Measurements from ENCODE around the gene SLC39A9.

The SLC39A9 gene, protein sequence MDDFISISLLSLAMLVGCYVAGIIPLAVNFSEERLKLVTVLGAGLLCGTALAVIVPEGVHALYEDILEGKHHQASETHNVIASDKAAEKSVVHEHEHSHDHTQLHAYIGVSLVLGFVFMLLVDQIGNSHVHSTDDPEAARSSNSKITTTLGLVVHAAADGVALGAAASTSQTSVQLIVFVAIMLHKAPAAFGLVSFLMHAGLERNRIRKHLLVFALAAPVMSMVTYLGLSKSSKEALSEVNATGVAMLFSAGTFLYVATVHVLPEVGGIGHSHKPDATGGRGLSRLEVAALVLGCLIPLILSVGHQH

DNA sequence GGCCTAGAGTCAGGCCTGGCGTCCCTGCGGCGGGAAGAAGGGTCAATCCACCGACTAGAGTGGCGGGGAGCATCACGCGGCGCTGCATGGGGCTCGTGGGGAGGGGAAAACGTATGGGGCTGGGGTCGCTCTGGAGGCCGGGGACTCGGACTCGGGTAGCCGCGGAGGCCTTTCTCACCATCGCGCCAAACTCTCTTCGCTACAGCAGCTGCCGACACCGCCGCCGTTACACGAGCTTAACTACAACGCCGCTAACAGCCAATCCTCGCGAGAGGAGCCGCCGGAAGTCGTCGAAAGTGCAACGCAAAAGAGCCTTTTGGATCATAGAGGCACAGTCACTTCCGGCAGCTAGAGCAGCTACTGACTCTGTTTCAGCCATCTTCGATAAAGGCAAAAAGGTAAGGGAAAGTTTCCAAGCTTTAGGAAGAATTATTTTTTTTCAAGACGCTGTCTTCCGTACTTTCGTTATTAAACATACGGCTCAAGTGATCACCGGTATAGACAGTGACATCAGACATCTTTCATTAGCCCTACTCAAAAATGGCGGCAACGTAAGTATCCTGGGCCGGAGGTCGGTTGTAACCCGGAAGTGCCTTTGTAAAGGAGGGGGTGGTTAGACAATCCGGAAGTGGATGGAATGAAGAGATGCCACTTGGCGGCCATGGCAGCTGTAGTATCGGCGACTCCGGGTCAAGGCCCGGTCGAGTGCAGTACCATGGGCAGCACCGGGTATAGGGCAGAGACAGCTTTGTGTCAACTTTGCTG, at the start of gene SLC39A9, which contains the start of gene ERH:
TSS of gene SLC39A9 (plus strand) at position 640 of the 765 bp plus-strand sequence. CDS start 678 bp downstream, outside the sequence.
TSS of gene ERH (minus strand) at position 247 of the 765 bp plus-strand sequence. CDS start at position 181, 66 bp downstream.
- peak; percentile 97 for DNase-seq (ENCODE audit: low spot score)

- DNase-seq (ENCODE audit: low spot score), result no peak
These were observed 49.3 kb upstream of the SLC39A9 start for GRCh38 chr14:69349091-69349777.

DNA sequence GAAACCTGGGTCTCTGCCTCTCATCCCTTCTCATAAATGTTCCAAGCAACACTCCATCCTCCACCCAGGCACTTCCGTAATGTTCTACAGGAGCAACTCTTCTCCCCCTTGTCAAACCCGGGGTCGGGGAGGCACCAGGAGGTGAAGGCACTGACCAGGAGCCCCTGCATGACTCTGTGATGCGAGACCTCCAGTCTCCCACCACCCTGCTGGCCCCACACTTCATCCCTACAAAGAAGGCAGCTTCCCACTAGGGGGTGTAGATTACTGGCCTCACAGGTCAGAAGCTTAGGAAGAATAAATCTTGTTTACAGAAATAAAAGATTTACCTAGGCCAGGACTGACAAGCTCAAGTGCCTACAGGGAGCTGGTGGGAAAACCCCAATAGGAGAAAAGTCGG, 47.6 kb upstream of the SLC39A9 start:
- no peak for DNase-seq (ENCODE audit: low spot score)

DNA sequence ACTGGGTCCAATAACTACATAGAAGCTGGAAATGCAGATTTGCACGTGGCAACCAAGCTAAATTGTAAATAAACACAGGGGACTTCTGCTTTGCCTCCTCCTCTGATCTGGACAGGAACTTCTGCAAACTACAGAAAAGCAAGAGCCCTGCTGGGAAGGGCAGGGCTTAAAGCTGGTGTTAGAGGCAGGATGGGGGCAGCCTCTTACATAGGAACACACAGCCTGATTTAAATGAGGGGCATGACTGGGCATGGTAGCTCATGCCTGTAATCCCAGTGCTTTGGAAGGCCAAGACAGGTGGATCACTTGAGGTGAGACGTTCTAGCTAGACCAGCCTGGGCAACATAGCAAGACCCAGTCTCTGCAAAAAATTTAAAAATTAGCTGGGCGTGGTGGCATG, 47.1 kb upstream of the SLC39A9 start:
- no peak for DNase-seq (ENCODE audit: low spot score)

DNA sequence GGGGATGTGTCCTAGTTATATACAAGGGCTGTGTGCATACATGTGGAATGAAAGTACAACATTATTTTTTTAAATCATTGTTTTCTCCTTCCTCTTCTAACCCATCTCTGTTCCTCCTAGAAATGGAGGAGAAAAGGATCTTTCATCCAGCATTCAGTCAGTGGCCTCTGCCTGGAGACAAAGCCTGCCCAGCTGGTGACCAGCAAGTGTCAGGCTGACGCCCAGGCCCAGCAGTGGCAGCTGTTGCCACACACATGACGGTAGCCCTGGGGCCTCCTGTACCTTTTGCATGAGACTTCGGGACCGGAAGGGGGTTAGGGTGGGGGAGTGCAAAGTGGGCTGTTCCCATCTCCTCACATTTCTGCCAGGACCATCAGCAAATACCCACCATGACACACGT, 46.6 kb upstream of the SLC39A9 start:
- no peak for DNase-seq (ENCODE audit: low spot score)

DNA sequence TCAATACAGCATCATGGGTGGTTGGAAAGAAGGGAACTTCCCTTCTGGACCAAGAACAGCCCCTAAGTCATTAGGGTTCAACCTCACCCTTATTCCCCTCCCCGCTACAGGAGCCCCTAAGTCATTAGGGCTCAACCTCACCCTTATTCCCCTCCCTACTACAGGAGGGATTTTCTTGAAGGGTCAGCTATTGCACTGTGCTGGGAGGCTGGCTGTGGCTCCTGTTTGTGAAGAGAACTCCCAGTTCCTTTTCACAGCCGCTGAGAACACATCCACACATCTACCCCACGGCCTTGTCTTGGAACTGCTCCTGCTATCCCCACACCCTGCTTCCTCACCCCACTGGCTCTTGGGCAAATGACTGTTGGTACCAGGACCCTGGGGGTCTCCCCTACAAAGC, 45.3 kb upstream of the SLC39A9 start:
- no peak for DNase-seq (ENCODE audit: low spot score)

- no peak for DNase-seq (ENCODE audit: low spot score)
These were observed 43.9 kb upstream of the SLC39A9 start for GRCh38 chr14:69354383-69355153.

DNA sequence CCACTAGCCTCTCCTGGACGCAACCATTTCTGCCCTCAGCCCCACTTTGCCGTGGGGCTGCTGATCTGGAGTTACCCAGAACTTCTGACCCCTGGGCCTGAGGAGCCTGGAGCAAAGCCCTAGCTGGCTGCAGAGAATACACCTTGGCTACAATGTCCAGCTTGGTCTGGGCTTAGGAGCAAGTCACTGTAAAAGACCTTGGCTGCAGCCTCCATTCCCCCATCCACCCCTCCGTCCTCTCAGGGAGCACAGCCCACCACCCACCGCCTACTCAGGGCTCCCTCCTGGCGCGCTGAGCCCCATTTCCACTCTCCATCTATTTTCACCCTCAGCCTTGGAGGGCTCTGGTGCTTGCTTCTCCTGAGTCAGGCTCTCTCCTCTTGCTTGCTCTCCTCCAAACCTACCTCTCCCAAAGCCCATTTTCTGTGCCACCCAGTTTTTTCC, 43.3 kb upstream of the SLC39A9 start:
- no peak for DNase-seq (ENCODE audit: low spot score)

GRCh38 chr14:69355607-69356281, 42.7 kb upstream of the SLC39A9 start:
- DNase-seq (ENCODE audit: low spot score), result no peak

- no peak for DNase-seq (ENCODE audit: low spot score)
These were observed 41.5 kb upstream of the SLC39A9 start for GRCh38 chr14:69356903-69357543.

DNA sequence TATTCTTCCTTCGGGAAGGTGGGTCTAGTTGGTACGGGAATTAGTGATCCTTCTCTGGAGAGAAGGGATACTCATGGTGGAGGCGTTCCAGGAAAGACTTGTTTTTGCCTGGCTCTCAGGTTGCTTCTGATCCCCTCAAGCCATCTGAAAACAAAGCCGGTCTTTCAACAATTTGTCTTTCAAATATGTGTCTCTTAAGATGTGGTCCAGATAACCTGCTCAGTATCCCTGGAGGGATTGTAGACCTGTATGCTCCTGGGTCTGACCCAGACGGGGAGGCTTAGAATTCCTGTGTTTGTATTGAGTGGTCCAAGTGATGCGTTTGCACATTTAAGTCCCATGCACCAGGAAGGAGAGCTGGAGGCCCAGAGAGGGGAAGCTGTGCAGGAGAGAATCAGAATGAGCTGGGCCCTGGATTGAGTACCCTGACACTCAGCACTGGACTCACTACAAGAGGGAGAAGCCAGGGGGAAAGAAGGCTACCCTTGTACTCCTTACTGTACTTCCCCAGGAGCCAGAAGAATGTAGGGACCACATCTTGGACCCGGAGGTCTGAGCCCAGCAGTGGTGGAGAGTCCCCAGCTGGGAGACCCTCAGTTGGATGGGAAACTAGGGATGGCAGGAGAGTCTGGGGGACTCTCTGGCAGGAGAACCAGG, 40.8 kb upstream of the SLC39A9 start:
- no peak for DNase-seq (ENCODE audit: low spot score)

DNA sequence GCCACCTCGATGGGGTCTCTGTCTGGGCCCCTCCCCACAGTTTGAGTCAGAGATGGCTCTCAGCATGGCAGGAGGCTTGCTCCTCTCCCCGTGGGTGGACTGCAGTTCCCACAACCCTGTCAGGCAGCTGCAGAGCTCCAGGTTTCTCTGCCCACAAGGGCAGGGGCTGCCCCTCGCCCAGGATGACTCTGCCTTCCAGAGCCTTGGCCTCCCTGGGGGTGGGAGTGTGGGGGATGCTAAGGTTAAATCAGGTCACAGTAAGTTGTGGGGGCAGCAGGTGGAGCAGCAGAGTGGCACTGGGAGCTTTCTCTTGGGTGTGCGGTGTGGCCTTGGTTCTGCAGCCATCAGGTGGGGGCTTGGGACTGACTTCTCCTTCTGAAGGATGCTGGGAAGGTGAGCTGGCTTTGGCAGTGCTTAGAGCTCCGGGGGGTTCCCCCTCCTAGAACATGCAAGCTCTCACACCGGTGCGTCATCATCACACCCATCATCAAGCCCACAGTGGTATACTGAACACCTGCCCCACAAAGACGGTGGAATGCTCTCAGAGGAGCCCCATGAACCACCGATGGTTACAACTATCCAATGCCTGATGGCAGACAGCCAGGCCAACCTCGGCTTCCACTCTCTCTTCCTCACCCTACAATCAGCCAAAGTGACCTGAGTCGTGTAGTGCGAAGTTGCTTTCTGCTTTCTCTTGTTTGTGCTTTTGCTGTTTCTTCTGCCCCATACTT, 40.1 kb upstream of the SLC39A9 start:
- DNase-seq (ENCODE audit: low spot score), result no peak

GRCh38 chr14:69358966-69359365, 39.5 kb upstream of the SLC39A9 start:
- DNase-seq (ENCODE audit: low spot score), result no peak

GRCh38 chr14:69360438-69361108, 37.9 kb upstream of the SLC39A9 start:
- DNase-seq (ENCODE audit: low spot score), result no peak

- no peak for DNase-seq (ENCODE audit: low spot score)
These were observed 35.4 kb upstream of the SLC39A9 start for GRCh38 chr14:69363055-69363454.

DNA sequence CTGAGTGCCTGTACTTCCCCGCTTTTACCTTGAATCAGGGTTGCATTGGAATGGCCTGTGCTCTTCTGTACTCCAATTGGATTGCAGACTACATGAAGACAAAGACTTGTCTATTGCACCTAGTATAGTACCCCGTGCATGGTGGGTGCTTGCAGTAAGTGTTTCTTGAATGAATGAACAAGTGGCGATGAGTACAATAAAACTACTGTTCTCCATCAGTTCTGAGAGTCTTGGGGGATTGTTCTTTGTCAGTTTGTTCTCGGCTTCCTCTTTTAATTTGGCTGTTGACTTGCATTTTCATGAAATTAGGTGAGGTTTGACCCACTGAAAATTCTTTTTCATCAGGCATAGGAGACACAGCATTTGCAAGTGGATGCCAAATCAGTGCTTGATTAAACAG, 34.5 kb upstream of the SLC39A9 start:
- DNase-seq (ENCODE audit: low spot score), result no peak

DNA sequence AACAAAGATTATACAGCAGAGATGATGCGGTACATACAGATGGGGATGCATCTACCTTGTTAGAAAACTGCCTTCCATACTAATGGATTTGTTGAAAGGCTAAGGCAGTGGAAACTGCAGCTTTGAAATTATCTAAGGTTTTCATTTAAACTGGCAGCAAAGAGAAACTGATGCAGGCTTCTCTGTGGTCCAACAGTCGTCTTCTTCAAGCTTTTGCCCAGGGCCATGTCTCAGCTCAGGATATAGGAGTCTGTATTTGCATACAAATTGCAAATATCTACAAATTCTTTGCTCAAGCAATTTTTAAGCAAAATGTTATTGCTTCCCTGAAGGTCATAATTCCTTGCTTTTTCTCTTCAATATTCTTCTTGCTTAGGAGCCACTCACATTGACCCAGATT, 34.1 kb upstream of the SLC39A9 start:
- no peak for DNase-seq (ENCODE audit: low spot score)

DNA sequence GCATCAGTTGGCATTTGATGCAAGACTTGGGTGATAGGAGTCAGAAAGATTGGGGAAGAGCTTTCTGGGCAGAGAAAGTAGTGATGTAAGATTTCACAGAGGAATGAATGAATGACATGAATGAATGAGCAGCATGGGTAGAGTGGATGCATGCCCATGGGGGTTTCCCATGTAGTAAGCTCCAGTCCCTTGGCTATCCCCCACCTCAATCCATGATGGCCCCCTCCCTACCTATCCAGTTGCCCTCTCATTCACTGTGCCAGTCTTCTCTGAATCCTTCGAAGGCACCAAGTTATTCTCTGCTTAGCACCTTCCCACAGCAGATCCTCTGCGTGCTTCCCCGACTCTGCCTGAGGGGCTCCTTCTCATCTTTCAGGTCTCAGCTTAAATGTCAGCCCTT, 32.4 kb upstream of the SLC39A9 start:
- no peak for DNase-seq (ENCODE audit: low spot score)

DNA sequence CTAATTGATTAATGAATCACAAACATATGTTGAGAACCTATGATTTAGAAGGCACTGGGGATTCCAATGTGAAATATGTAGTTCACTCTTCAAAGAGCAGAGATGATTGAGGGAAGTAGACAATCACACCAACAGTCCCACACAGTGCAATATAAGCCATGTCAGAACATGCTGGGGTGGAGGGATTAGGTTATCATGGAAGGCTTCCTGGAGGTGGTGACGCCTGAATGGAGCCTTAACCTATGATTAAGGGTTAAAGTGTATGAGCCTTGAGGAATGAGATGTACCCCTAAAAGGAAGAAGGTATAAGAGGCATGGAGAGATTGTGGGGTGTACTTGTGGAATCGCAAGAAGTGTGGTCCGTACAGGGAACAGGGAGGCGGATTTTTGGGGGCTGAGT, 31.7 kb upstream of the SLC39A9 start:
- no peak for DNase-seq (ENCODE audit: low spot score)
